RWPE1 (cell line): Measurements from ENCODE around the gene GJB4.

ENCODE experiments used
- CTCF ChIA-PET: fragments of 350-600 bp; sonication (Branson Sonifier 250); formaldehyde crosslinking; extraction: SDS; loops from one replicate; lab custom pipeline; 2021; lab: Yijun Ruan, JAX
- POLR2A ChIA-PET: fragments of 400-600 bp; formaldehyde crosslinking; extraction: SDS; loops from one replicate; lab custom pipeline; 2020; ENCODE audit warnings: antibody characterized with exemption; ENCODE audit not compliant: low non-redundant PET; lab: Yijun Ruan, JAX
- DNase-seq: peaks from one replicate; pipeline ENCODE4 v3.0.0; 2012; ENCODE audit warnings: low spot score
- H3K27ac ChIP-seq: fragments of 450-650 bp; 2 replicates; pipeline ENCODE4 v1.5.1; 2017
- CTCF ChIP-seq: fragments of 450-650 bp; conservative IDR thresholded peaks from 2 replicates; pipeline ENCODE4 v1.5.1; 2017; ENCODE audit warnings: low read depth, mild to moderate bottlenecking

GJB4 gene

GRCh38 chr1:34774957-34775356, 15.4 kb downstream of the GJB4 start:
- no peak for DNase-seq

GRCh38 chr1:34776911-34777310, 17.4 kb downstream of the GJB4 start:
- DNase-seq = no peak
- H3K27ac ChIP-seq = no peak overlapping the region
- CTCF ChIA-PET = interaction anchor here (0.6 to 1.2 kb wide), 2 partner anchors 34 to 242 kb away, joined by 3 read pairs; no protein-coding TSS in a partner anchor
- POLR2A ChIA-PET = no interaction called here
- no peak for TF ChIP-seq CTCF

More at GRCh38 chr1:34774957-34775356, 15.4 kb downstream of the GJB4 start:
- no peak overlapping the region for H3K27ac ChIP-seq
- CTCF ChIA-PET = no interaction called here
- POLR2A ChIA-PET = no interaction called here
- TF ChIP-seq CTCF = no peak

GRCh38 chr1:34777519-34778321, 18.2 kb downstream of the GJB4 start:
- POLR2A ChIA-PET = no interaction called here
- no peak for DNase-seq
- H3K27ac ChIP-seq = peak overlapping the region; percentile 16; the same call in 1 of the 2 replicates

GRCh38 chr1:34778381-34778780, 18.8 kb downstream of the GJB4 start:
- ChIA-PET POLR2A (interaction anchor here (1.7 kb wide), 1 partner anchor 23 kb away, joined by 19 read pairs; the partner anchor contains the start of gene GJB5), CTCF (no interaction called here)
- H3K27ac ChIP-seq = peak overlapping the region; percentile 16; the same call in 1 of the 2 replicates
- no peak for DNase-seq
- no peak for TF ChIP-seq CTCF

More at GRCh38 chr1:34777519-34778321, 18.2 kb downstream of the GJB4 start:
- CTCF ChIA-PET = interaction anchor here (1.2 kb wide), 1 partner anchor 35 kb away, joined by 3 read pairs; no protein-coding TSS in a partner anchor
- no peak for TF ChIP-seq CTCF

GRCh38 chr1:34779005-34779404, 19.5 kb downstream of the GJB4 start:
- POLR2A ChIA-PET = interaction anchor here (1.7 kb wide), 1 partner anchor 24 kb away, joined by 19 read pairs; the partner anchor contains the start of gene GJB5
- no peak for DNase-seq
- H3K27ac ChIP-seq = no peak overlapping the region
- CTCF ChIA-PET = interaction anchor here (0.6 kb wide), 1 partner anchor 55 kb away, joined by 4 read pairs; no protein-coding TSS in a partner anchor
- no peak for TF ChIP-seq CTCF

- DNase-seq = peak; percentile 86
- TF ChIP-seq CTCF = no peak
- peak overlapping the region; percentile 99 for H3K27ac ChIP-seq
- POLR2A ChIA-PET = interaction anchor here (0.6 to 1.7 kb wide), 2 partner anchors 16 to 24 kb away, joined by 3 to 19 read pairs; partner anchors contain the start of gene GJB5
- CTCF ChIA-PET = interaction anchor here (0.6 kb wide), 1 partner anchor 55 kb away, joined by 4 read pairs; no protein-coding TSS in a partner anchor
Measured at GRCh38 chr1:34779526-34779925, 20.0 kb downstream of the GJB4 start.
